Measurements from ENCODE around the gene MED31. TPM values are rescaled to one million over a fixed set of nuclear protein-coding genes. Genes with fewer than 3 reads are reported as not detected.

MED31 gene
- total RNA-seq, 2 donors from 2014 or later, result 32.9 to 36.6 TPM

Other genes with a start within 250 kb of the MED31 start
- not detected for gene AIPL1, start 216.5 kb downstream of the MED31 start, total RNA-seq
- not detected for gene PIMREG, start 207.2 kb downstream of the MED31 start, total RNA-seq
- gene PITPNM3, start 95.0 kb downstream of the MED31 start, total RNA-seq, result under 1 TPM; 0.31 to 0.52 TPM
- 10 to 100 TPM; 10.8 to 12.1 TPM for gene KIAA0753, start 10.9 kb downstream of the MED31 start, total RNA-seq
- gene TXNDC17, start 10.5 kb downstream of the MED31 start, total RNA-seq, result 10 to 100 TPM; 10.8 to 16.9 TPM
- 1 to 10 TPM; 1.3 to 2.5 TPM for gene C17orf100, start 157 bp upstream of the MED31 start, total RNA-seq
- not detected for gene SLC13A5, start 61.8 kb upstream of the MED31 start, total RNA-seq
- 10 to 100 TPM; 41.2 to 53.2 TPM for gene XAF1, start 104.4 kb upstream of the MED31 start, total RNA-seq
- under 1 TPM; 0.17 to 0.44 TPM for gene FBXO39, start 124.6 kb upstream of the MED31 start, total RNA-seq
- gene TEKT1, start 180.1 kb upstream of the MED31 start, total RNA-seq, result under 1 TPM in 1 of 2 donors, not detected in 1; 0.37 TPM

Data from T-helper 17 cell (primary cell).